Kidney (tissue), 14 donors: ENCODE data around the gene RSRC2. TPM values are rescaled to one million over a fixed set of nuclear protein-coding genes. Genes with fewer than 3 reads are reported as not detected.

Experiments
- DNase-seq, 5 donors: peaks; one replicate each; pipeline ENCODE4 v3.0.0-alpha.2; 2013 to 2020
- FAIRE-seq: peaks from 2 replicates; lab custom pipeline; 2012; peaks lifted over from hg19 to GRCh38; lab: Jason Lieb, UNC
- H3K27ac ChIP-seq, 2 donors: one replicate each; pipeline ENCODE4 v1.7.0; 2013; ENCODE audit warnings: low read depth in 2 of 2, low read length in 2 of 2, inconsistent platforms in 1 of 2
- H3K27me3 ChIP-seq: one replicate; pipeline ENCODE4 v1.7.1; 2013; ENCODE audit warnings: low read length, inconsistent platforms; ENCODE audit not compliant: control insufficient read depth, insufficient read depth
- H3K36me3 ChIP-seq, 3 donors: one replicate each; pipeline versions ENCODE4 v1.7.0 to v1.7.1; 2013; ENCODE audit warnings: low read length in 3 of 3, control low read depth in 1 of 3, inconsistent platforms in 1 of 3; ENCODE audit not compliant: insufficient read depth in 3 of 3, control insufficient read depth in 2 of 3
- H3K4me1 ChIP-seq, 3 donors: one replicate each; pipeline versions ENCODE4 v1.7.0 to v1.7.1; 2013; ENCODE audit warnings: low read length in 3 of 3, inconsistent platforms in 1 of 3, low read depth in 1 of 3; ENCODE audit not compliant: control insufficient read depth in 2 of 3, insufficient read depth in 2 of 3
- H3K4me3 ChIP-seq, 3 donors: one replicate each; pipeline versions ENCODE4 v1.7.0 to v1.8.1; 2013; ENCODE audit warnings: low read length in 3 of 3, control low read depth in 1 of 3, inconsistent platforms in 1 of 3
- H3K9ac ChIP-seq, 3 donors: one replicate each; pipeline versions ENCODE4 v1.7.0 to v1.7.1; 2013; ENCODE audit warnings: low read length in 3 of 3, control low read depth in 1 of 3, inconsistent platforms in 1 of 3
- H3K9me3 ChIP-seq, 3 donors: one replicate each; pipeline versions ENCODE4 v1.7.0 to v1.7.1; 2013; ENCODE audit warnings: low read length in 3 of 3, control low read depth in 1 of 3, inconsistent platforms in 1 of 3; ENCODE audit not compliant: control insufficient read depth in 2 of 3, insufficient read depth in 1 of 3
- CTCF ChIP-seq: IDR thresholded peaks from 3 replicates; pipeline ENCODE4 v1.5.1; 2012; ENCODE audit warnings: mild to moderate bottlenecking, moderate library complexity, borderline replicate concordance; ENCODE audit not compliant: insufficient read depth; ENCODE audit errors: extremely low read depth
- intact Hi-C: fragments of 100-400 bp; cut with DNase I; formaldehyde crosslinking; loops from one replicate; pipeline ENCODE4 v1.11.1; 2022
- polyA plus RNA-seq: library from polyadenylated mRNA; stranded (reverse); fragments of 350-450 nt; fragmentation: Illumina TruSeq; extraction: RNeasy Lipid Tissue Mini Kit (QIAGEN cat#74804); gene quantifications from one replicate; pipeline ENCODE4 v1.2.3, GENCODE V29; 2014; ENCODE audit warnings: low read depth, low replicate concordance; ENCODE audit not compliant: insufficient read depth
- total RNA-seq: library from RNA; stranded (reverse); fragmentation: NEBNext Ultra II Directional; extraction: Animal tissue kit (Norgen Biotek cat#: 25700); gene quantifications from one replicate; pipeline ENCODE4 v1.2.1, GENCODE V29; 2021
- donor health status: control.
- donor health status: control.
- donor health status: control.
- donor health status: control.
- donor health status: control.
- donor health status: DM: yes; HTN: yes; CAD: no.
- donor health status: Normal renal cell carcinoma (clear cell type).

The RSRC2 gene
- total and polyA plus RNA-seq, 2 donors from 2014 or later = 39.4 to 73.9 TPM

- Histone ChIP-seq H3K27ac (no peak overlapping the region), H3K4me3 (no peak overlapping the region), H3K36me3 (no peaks in the 10 kb centered on the region), H3K9me3 (no peaks in the 10 kb centered on the region), H3K4me1 (no peaks in the 10 kb centered on the region), H3K9ac (no peak overlapping the region), H3K27me3 (no peaks in the 10 kb centered on the region)
- no peak for DNase-seq
- TF ChIP-seq CTCF = no peak
- no peak for FAIRE-seq
- intact Hi-C loops = no loop called here
These were observed 72.0 kb downstream of the RSRC2 start for GRCh38 chr12:122454739-122455138.

DNA sequence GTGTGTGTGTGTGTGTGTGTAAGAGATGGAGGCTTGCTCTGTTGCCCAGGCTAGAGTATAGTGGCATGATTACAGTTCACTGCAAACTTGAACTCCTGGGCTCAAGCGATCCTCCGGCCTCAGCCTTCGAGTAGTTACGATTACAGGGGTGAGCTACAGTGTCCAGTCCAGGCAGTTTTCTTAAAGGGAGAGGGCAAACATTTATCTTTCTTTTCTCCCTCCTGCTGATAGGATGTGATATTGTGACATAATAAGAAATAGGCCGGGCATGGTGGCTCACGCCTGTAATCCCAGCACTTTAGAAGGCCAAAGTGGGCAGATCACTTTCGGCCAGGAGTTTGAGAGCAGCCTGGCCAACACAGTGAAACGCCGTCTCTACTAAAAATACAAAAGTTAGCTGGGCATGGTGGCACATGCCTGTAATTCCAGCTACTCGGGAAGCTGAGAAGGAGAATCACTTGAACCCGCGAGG is 72.5 kb downstream of the RSRC2 start:
- no peak overlapping the region for H3K4me3 ChIP-seq
- H3K27me3 ChIP-seq = no peaks in the 10 kb centered on the region
- no peak overlapping the region for H3K9ac ChIP-seq
- DNase-seq (no peak), FAIRE-seq (no peak)
- H3K9me3 ChIP-seq = no peaks in the 10 kb centered on the region
- H3K4me1 ChIP-seq = no peaks in the 10 kb centered on the region
- no peak for TF ChIP-seq CTCF
- H3K27ac ChIP-seq = no peak overlapping the region
- intact Hi-C loops = no loop called here
- no peaks in the 10 kb centered on the region for H3K36me3 ChIP-seq

Other genes with a start within 250 kb of the RSRC2 start
- gene CLIP1, start 104.3 kb downstream of the RSRC2 start, total RNA-seq = 85.3 TPM
- gene CLIP1, start 104.3 kb downstream of the RSRC2 start, polyA plus RNA-seq = 14.5 TPM
- gene ZCCHC8, start 26.0 kb downstream of the RSRC2 start, total RNA-seq = 25.8 TPM
- gene ZCCHC8, start 26.0 kb downstream of the RSRC2 start, polyA plus RNA-seq = 10.9 TPM
- gene KNTC1, start 313 bp upstream of the RSRC2 start, total RNA-seq = 12.6 TPM
- 4.3 TPM for gene KNTC1, start 313 bp upstream of the RSRC2 start, polyA plus RNA-seq
- gene HCAR2, start 176.4 kb upstream of the RSRC2 start, total RNA-seq = not detected
- gene HCAR2, start 176.4 kb upstream of the RSRC2 start, polyA plus RNA-seq = not detected
- gene HCAR3, start 189.9 kb upstream of the RSRC2 start, total RNA-seq = not detected
- not detected for gene HCAR3, start 189.9 kb upstream of the RSRC2 start, polyA plus RNA-seq
- gene HCAR1, start 203.9 kb upstream of the RSRC2 start, total RNA-seq = 0.72 TPM
- 0.99 TPM for gene HCAR1, start 203.9 kb upstream of the RSRC2 start, polyA plus RNA-seq
- 35.7 TPM for gene DENR, start 225.9 kb upstream of the RSRC2 start, total RNA-seq
- gene DENR, start 225.9 kb upstream of the RSRC2 start, polyA plus RNA-seq = 31.5 TPM
- gene CCDC62, start 247.6 kb upstream of the RSRC2 start, total RNA-seq = 0.22 TPM
- gene CCDC62, start 247.6 kb upstream of the RSRC2 start, polyA plus RNA-seq = not detected